Gastroesophageal sphincter (tissue), 3 donors: ENCODE data around the gene DKK3.
A peak's percentile ranks its signal among the peaks of the same experiment; 100 is the strongest.

Source experiments
- EP300 ChIP-seq: sonication (generic); formaldehyde crosslinking; IDR thresholded peaks from one replicate; pipeline ENCODE4 v1.6.1; 2017; ENCODE audit warnings: antibody characterized with exemption, mild to moderate bottlenecking
- POLR2A ChIP-seq, 2 donors: fragments of 450-650 bp; IDR thresholded peaks; one replicate each; pipeline ENCODE4 v1.6.1; 2017; ENCODE audit warnings: antibody characterized with exemption in 2 of 2, mild to moderate bottlenecking in 2 of 2, moderate library complexity in 1 of 2
- POLR2AphosphoS5 ChIP-seq: sonication (generic); formaldehyde crosslinking; IDR thresholded peaks from one replicate; pipeline ENCODE4 v1.6.1; 2017; ENCODE audit warnings: antibody characterized with exemption
- TF ChIP-seq, protein P1 (sequence below), 4 experiments: fragments of 200-600 bp in 2 of 4; fragments of 450-650 bp in 2 of 4; sonication (generic) in 1 of 4; IDR thresholded peaks; one replicate each; pipeline ENCODE4 v1.5.1; 2017 to 2019; ENCODE audit warnings: antibody characterized with exemption in 4 of 4, mild to moderate bottlenecking in 2 of 4, moderate library complexity in 2 of 4

DNA sequence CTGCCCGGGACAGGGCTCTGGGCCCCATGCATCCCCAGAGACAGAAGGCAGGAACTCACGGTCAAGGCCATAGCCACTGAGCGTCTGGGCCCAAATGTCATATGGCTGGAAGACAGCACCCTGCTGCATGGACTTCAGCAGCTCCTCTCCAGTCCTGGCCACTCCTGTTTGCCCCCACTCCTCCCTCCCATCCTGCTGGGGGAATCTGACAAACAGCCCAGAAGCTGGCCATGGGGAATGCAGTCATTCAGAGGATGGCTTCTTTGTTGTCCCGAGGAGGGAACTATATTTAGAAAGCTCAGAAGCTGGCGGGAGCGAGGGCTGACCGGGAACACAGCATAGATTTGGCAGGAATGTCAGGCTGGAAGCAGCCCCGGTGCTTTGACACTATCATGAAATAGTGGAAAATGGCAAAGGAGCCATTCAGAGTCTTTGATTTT is 35.0 kb downstream of the DKK3 start:
- TF ChIP-seq, protein P1, sequence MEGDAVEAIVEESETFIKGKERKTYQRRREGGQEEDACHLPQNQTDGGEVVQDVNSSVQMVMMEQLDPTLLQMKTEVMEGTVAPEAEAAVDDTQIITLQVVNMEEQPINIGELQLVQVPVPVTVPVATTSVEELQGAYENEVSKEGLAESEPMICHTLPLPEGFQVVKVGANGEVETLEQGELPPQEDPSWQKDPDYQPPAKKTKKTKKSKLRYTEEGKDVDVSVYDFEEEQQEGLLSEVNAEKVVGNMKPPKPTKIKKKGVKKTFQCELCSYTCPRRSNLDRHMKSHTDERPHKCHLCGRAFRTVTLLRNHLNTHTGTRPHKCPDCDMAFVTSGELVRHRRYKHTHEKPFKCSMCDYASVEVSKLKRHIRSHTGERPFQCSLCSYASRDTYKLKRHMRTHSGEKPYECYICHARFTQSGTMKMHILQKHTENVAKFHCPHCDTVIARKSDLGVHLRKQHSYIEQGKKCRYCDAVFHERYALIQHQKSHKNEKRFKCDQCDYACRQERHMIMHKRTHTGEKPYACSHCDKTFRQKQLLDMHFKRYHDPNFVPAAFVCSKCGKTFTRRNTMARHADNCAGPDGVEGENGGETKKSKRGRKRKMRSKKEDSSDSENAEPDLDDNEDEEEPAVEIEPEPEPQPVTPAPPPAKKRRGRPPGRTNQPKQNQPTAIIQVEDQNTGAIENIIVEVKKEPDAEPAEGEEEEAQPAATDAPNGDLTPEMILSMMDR (IDR thresholded peaks at IDR 0.05): no peak
- TF ChIP-seq POLR2A (IDR thresholded peaks at IDR 0.05): no peak
- peak; percentile 50 for TF ChIP-seq POLR2AphosphoS5
- TF ChIP-seq EP300: no peak
